ENCODE results near the gene JMJD8. TPM values are rescaled to one million over a fixed set of nuclear protein-coding genes. Genes with fewer than 3 reads are reported as not detected.

The JMJD8 gene
- total RNA-seq, 1 experiment from 2014 or later = 33.4 TPM

- TF ChIP-seq CTCF (IDR thresholded peaks at IDR 0.05; ENCODE audit: unreplicated experiment) = no peak
- peaks cover 55% of the 10 kb centered on the region for H3K36me3 Mint-ChIP-seq (ENCODE audit: insufficient read depth, unreplicated experiment)
- POLR2A ChIA-PET = interaction anchor here (0.6 to 1.1 kb wide), 2 partner anchors 29 kb away, joined by 3 read pairs; no protein-coding TSS in a partner anchor
These were observed 48.2 kb upstream of the JMJD8 start for GRCh38 chr16:732332-732731.

GRCh38 chr16:730666-731509 is 46.8 kb upstream of the JMJD8 start:
- no peak for TF ChIP-seq CTCF (IDR thresholded peaks at IDR 0.05; ENCODE audit: unreplicated experiment)
- H3K4me1 Mint-ChIP-seq (ENCODE audit: insufficient read depth, unreplicated experiment) = no peaks in the 10 kb centered on the region
- no TSS peak for BruUV-seq (replicated peaks)
- intact Hi-C loops (cut with micrococcal nuclease) = no loop called here
- ChIA-PET CTCF (interaction anchor here (0.5 to 1.7 kb wide), 4 partner anchors 9 to 52 kb away, joined by 3 to 6 read pairs (median 5); partner anchors contain the start of gene CIAO3), POLR2A (interaction anchor here (1.1 to 3.5 kb wide), 5 partner anchors 10 to 47 kb away, joined by 3 to 23 read pairs (median 4); partner anchors contain the start of genes ANTKMT, CIAO3, JMJD8 and METRN)
- DNase-seq (ENCODE audit: unreplicated experiment) = no peak
- H3K36me3 Mint-ChIP-seq (ENCODE audit: insufficient read depth, unreplicated experiment) = peaks cover 42% of the 10 kb centered on the region
- H3K9me3 Mint-ChIP-seq (ENCODE audit: unreplicated experiment) = no peaks in the 10 kb centered on the region
- no peak overlapping the region for H3K4me3 Mint-ChIP-seq (ENCODE audit: unreplicated experiment)
- H3K27me3 Mint-ChIP-seq (ENCODE audit: insufficient read depth, unreplicated experiment) = no peaks in the 10 kb centered on the region
- no peak overlapping the region for H3K27ac Mint-ChIP-seq (ENCODE audit: low read depth, unreplicated experiment)

More at GRCh38 chr16:732332-732731, 48.2 kb upstream of the JMJD8 start:
- Mint-ChIP-seq H3K9me3 (ENCODE audit: unreplicated experiment) (no peaks in the 10 kb centered on the region), H3K4me1 (ENCODE audit: insufficient read depth, unreplicated experiment) (peaks cover under 1% of the 10 kb centered on the region), H3K27me3 (ENCODE audit: insufficient read depth, unreplicated experiment) (no peaks in the 10 kb centered on the region), H3K4me3 (ENCODE audit: unreplicated experiment) (no peak overlapping the region), H3K27ac (ENCODE audit: low read depth, unreplicated experiment) (no peak overlapping the region)
- CTCF ChIA-PET = interaction anchor here (0.7 to 1.7 kb wide), 3 partner anchors 12 to 48 kb away, joined by 3 read pairs; no protein-coding TSS in a partner anchor
- no peak for DNase-seq (ENCODE audit: unreplicated experiment)
- BruUV-seq (replicated peaks) = no TSS peak
- intact Hi-C loops (cut with micrococcal nuclease) = no loop called here

DNA sequence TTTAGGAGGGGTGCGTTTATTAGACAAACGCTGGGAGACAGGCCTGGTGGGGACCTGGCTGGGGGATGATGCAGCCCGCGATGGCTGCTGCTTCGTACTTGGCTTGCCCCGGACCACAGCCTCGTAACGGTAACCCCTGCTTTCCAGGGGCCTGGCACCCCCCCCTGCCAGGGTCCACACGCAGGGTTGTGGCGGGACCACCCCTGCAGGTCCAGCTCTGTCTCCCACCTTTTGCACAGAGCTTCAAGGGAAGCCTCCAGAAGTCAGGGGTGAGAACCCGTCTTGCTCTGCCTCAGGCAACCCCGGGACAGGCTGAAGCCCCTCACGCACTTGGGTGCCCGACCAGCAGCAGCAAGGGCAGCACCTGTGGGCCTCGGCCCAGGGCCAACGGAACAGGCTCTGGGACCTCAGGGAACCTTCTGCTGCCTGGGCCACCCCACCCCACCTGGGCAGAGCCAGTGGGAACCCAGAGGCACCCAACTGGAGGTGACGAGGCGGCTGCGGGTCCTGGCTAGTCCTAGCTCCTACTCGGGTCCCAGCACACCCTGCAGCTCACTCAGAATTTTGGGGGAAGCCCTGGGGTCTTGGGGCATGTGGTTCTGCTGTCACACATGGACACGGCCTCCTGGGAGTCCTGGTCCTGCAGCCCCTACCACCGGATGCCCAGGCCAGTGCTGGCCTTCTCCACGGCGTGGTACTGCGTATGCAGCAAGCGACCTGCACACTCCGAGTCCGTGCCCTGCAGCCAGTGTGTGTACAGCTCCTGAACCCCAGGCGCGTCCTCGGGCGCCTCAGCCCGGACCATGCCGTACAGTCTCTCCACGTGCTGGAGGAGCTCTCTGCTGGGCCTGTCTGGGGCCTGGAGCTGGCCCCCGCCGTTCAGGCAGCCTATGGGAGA is 45.9 kb upstream of the JMJD8 start:
- intact Hi-C loops (cut with micrococcal nuclease) = loop anchor here (5.0 kb wide), 1 partner anchor 57 kb away; the partner anchor contains the start of genes CHTF18 and RPUSD1
- TSS peak; percentile 15 for BruUV-seq (replicated peaks)
- ChIA-PET POLR2A (interaction anchor here (1.1 to 3.5 kb wide), 5 partner anchors 9 to 46 kb away, joined by 3 to 23 read pairs (median 4); partner anchors contain the start of genes ANTKMT, CIAO3, JMJD8 and METRN), CTCF (interaction anchor here (0.5 to 1.4 kb wide), 7 partner anchors 10 to 306 kb away, joined by 3 to 6 read pairs (median 4); no protein-coding TSS in a partner anchor)
- TF ChIP-seq CTCF (IDR thresholded peaks at IDR 0.05; ENCODE audit: unreplicated experiment) = no peak
- Mint-ChIP-seq H3K27me3 (ENCODE audit: insufficient read depth, unreplicated experiment) (no peaks in the 10 kb centered on the region), H3K27ac (ENCODE audit: low read depth, unreplicated experiment) (no peak overlapping the region), H3K4me1 (ENCODE audit: insufficient read depth, unreplicated experiment) (no peaks in the 10 kb centered on the region), H3K36me3 (ENCODE audit: insufficient read depth, unreplicated experiment) (peaks cover 41% of the 10 kb centered on the region), H3K9me3 (ENCODE audit: unreplicated experiment) (no peaks in the 10 kb centered on the region), H3K4me3 (ENCODE audit: unreplicated experiment) (no peak overlapping the region)
- DNase-seq (ENCODE audit: unreplicated experiment) = no peak

All from MCF 10A (cell line).